Panc1 (cell line): ENCODE measurements around the gene LATS2. TPM values are rescaled to one million over a fixed set of nuclear protein-coding genes. Genes with fewer than 3 reads are reported as not detected.

Experiments used
- ATAC-seq: fragments of 200-7000 bp; cut with Tn5 transposase; 2 replicates; pipeline ENCODE4 v1.9.1; 2020; ENCODE audit warnings: mild to moderate bottlenecking, moderate library complexity
- BruUV-seq: library from RNA; stranded (reverse); fragments of 400-500 nt; replicated peaks from 2 replicates; lab custom pipeline; 2021; lab: Mats Ljungman, UMichigan
- CTCF ChIA-PET: fragments of 300-600 bp; sonication (Branson Sonifier 250); formaldehyde crosslinking; loops from one replicate; lab custom pipeline; 2022; ENCODE audit warnings: antibody characterized with exemption; lab: Charles Lee
- POLR2A ChIA-PET: fragments of 300-600 bp; sonication (Branson Sonifier 250); formaldehyde crosslinking; loops from one replicate; lab custom pipeline; 2022; ENCODE audit warnings: antibody characterized with exemption; lab: Charles Lee
- DNase-seq: peaks from one replicate; pipeline ENCODE4 v3.0.0-alpha.2; 2010; ENCODE audit warnings: low read depth, low spot score
- H3K27ac ChIP-seq: 2 replicates; pipeline ENCODE4 v1.5.1; 2011; ENCODE audit warnings: mild to moderate bottlenecking, low read length, inconsistent platforms
- H3K27me3 ChIP-seq: fragments of 200-500 bp; sonication (Bioruptor generic); 2 replicates; pipeline ENCODE4 v1.6.0; 2014; ENCODE audit warnings: low read length, inconsistent platforms; ENCODE audit not compliant: control insufficient read depth, insufficient read depth
- H3K36me3 ChIP-seq: fragments of 200-500 bp; sonication (Bioruptor generic); 2 replicates; pipeline ENCODE4 v1.5.1; 2014; ENCODE audit warnings: inconsistent platforms, mild to moderate bottlenecking, low read length, moderate library complexity; ENCODE audit not compliant: control insufficient read depth, insufficient read depth
- H3K4me1 ChIP-seq: 2 replicates; pipeline ENCODE4 v1.5.1; 2011; ENCODE audit warnings: inconsistent platforms, mild to moderate bottlenecking, low read length, moderate library complexity; ENCODE audit not compliant: control insufficient read depth, insufficient read depth
- H3K4me3 ChIP-seq, 2 experiments: 2 replicates each; pipeline ENCODE4 v1.5.1; 2011 to 2012; ENCODE audit warnings: low read depth in 2 of 2, low read length in 2 of 2, mild to moderate bottlenecking in 2 of 2, inconsistent platforms in 1 of 2, moderate library complexity in 1 of 2
- H3K9me3 ChIP-seq: fragments of 200-500 bp; sonication (Bioruptor generic); 2 replicates; pipeline ENCODE4 v1.5.1; 2014; ENCODE audit warnings: low read depth, mild to moderate bottlenecking, inconsistent platforms, low read length, moderate library complexity; ENCODE audit not compliant: control insufficient read depth, insufficient read depth
- POLR2AphosphoS5 ChIP-seq: IDR thresholded peaks from 2 replicates; pipeline ENCODE4 v1.6.1; 2012; ENCODE audit warnings: mild to moderate bottlenecking, low read depth, low read length, moderate library complexity
- SIN3A ChIP-seq: IDR thresholded peaks from 2 replicates; pipeline ENCODE4 v1.6.1; 2012; ENCODE audit warnings: low read depth, mild to moderate bottlenecking, low read length, moderate library complexity, borderline replicate concordance; ENCODE audit not compliant: insufficient read depth
- TCF7L2 ChIP-seq: IDR thresholded peaks from 2 replicates; pipeline ENCODE4 v1.6.1; 2011; ENCODE audit warnings: mild to moderate bottlenecking, low read depth, low read length, inconsistent platforms
- in situ Hi-C: cut with HindIII; loops from 2 replicates; pipeline ENCODE4 v1.10.0; 2016; ENCODE audit warnings: low sequenced_read_pairs, low pct_unique_long_range_greater_than_20kb
- intact Hi-C: fragments of 100-400 bp; cut with micrococcal nuclease; formaldehyde crosslinking; loops from one replicate; pipeline ENCODE4 v1.10.0; 2022; ENCODE audit not compliant: unreplicated experiment
- total RNA-seq: library from RNA; stranded (reverse); gene quantifications from one replicate; pipeline ENCODE4 v1.2.1, GENCODE V29; 2021; ENCODE audit not compliant: unreplicated experiment
- TF ChIP-seq, protein P1 (sequence below), 2 experiments: IDR thresholded peaks; 2 replicates each; pipeline ENCODE4 v1.6.1; 2011 to 2012; ENCODE audit warnings: low read depth in 2 of 2, control low read depth in 1 of 2, low read length in 1 of 2, mild to moderate bottlenecking in 1 of 2, moderate library complexity in 1 of 2; ENCODE audit not compliant: insufficient read depth in 1 of 2
- TF ChIP-seq, protein P2 (sequence below): fragments of 450-650 bp; IDR thresholded peaks from 2 replicates; pipeline ENCODE4 v1.5.1; 2017; ENCODE audit warnings: mild to moderate bottlenecking

The LATS2 gene
- total RNA-seq, 1 experiment from 2014 or later: 24.5 TPM

DNA sequence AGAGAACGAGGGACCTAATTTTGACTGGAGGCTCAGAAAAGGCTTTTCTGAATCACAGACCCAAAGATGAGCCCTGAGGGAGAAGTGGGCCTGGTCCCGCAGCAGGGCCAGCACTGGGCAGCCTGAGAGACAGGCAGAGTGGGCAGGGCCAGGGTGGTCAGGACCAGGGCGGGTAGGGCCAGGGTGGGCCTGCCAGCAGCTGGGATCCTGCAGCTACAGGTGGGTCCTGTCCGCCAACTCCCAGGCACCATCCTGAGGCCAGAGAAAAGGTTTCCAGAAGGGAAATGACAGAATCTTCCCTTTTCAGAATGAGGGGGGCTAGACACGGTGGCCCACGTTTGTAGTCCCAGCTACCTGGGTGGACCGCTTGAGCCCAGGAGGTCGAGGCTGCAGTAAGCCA is 23.7 kb downstream of the LATS2 start:
- ATAC-seq (no peak), DNase-seq (no peak)
- H3K9me3 ChIP-seq: no peaks in the 10 kb centered on the region
- H3K4me1 ChIP-seq: peaks cover 25% of the 10 kb centered on the region
- intact Hi-C loops: no loop called here
- CTCF ChIA-PET: no interaction called here
- TF ChIP-seq TCF7L2: no peak
- TF ChIP-seq, protein P1, sequence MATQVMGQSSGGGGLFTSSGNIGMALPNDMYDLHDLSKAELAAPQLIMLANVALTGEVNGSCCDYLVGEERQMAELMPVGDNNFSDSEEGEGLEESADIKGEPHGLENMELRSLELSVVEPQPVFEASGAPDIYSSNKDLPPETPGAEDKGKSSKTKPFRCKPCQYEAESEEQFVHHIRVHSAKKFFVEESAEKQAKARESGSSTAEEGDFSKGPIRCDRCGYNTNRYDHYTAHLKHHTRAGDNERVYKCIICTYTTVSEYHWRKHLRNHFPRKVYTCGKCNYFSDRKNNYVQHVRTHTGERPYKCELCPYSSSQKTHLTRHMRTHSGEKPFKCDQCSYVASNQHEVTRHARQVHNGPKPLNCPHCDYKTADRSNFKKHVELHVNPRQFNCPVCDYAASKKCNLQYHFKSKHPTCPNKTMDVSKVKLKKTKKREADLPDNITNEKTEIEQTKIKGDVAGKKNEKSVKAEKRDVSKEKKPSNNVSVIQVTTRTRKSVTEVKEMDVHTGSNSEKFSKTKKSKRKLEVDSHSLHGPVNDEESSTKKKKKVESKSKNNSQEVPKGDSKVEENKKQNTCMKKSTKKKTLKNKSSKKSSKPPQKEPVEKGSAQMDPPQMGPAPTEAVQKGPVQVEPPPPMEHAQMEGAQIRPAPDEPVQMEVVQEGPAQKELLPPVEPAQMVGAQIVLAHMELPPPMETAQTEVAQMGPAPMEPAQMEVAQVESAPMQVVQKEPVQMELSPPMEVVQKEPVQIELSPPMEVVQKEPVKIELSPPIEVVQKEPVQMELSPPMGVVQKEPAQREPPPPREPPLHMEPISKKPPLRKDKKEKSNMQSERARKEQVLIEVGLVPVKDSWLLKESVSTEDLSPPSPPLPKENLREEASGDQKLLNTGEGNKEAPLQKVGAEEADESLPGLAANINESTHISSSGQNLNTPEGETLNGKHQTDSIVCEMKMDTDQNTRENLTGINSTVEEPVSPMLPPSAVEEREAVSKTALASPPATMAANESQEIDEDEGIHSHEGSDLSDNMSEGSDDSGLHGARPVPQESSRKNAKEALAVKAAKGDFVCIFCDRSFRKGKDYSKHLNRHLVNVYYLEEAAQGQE (IDR thresholded peaks at IDR 0.05; ENCODE audit: insufficient read depth in 1 of 2, low read depth in 2 of 2, low read length in 1 of 2): no peak
- TF ChIP-seq, protein P2, sequence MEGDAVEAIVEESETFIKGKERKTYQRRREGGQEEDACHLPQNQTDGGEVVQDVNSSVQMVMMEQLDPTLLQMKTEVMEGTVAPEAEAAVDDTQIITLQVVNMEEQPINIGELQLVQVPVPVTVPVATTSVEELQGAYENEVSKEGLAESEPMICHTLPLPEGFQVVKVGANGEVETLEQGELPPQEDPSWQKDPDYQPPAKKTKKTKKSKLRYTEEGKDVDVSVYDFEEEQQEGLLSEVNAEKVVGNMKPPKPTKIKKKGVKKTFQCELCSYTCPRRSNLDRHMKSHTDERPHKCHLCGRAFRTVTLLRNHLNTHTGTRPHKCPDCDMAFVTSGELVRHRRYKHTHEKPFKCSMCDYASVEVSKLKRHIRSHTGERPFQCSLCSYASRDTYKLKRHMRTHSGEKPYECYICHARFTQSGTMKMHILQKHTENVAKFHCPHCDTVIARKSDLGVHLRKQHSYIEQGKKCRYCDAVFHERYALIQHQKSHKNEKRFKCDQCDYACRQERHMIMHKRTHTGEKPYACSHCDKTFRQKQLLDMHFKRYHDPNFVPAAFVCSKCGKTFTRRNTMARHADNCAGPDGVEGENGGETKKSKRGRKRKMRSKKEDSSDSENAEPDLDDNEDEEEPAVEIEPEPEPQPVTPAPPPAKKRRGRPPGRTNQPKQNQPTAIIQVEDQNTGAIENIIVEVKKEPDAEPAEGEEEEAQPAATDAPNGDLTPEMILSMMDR: no peak
- no peak for TF ChIP-seq POLR2AphosphoS5
- no peak for TF ChIP-seq SIN3A
- H3K36me3 ChIP-seq: no peaks in the 10 kb centered on the region; the same call in 1 of the 2 replicates
- BruUV-seq: no TSS peak
- H3K27ac ChIP-seq: no peak overlapping the region
- H3K4me3 ChIP-seq: no peak overlapping the region
- in situ Hi-C loops: no loop called here
- POLR2A ChIA-PET: no interaction called here
- no peaks in the 10 kb centered on the region for H3K27me3 ChIP-seq

DNA sequence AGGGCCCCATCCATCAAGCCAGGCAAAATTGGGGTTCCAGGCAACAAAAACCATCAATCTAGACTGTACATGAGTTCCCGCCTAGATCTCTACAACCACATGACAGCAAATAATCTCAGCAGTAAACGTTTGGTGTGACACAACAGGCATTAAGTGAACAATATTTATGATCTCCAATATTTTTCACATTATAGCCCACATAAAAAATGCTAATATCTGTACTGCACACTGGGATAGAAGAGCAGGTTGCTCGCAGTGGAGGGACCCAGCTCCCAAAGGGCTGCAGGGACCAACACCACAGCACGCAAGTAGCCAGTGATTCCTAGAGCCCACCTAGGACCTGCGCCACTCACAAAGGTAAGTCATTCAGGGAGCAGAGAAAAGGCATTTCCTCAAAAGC is 25.9 kb downstream of the LATS2 start:
- H3K4me1 ChIP-seq: peaks cover 22% of the 10 kb centered on the region
- ChIA-PET POLR2A (no interaction called here), CTCF (no interaction called here)
- H3K27ac ChIP-seq: no peak overlapping the region
- in situ Hi-C loops (no loop called here), intact Hi-C loops (no loop called here)
- H3K27me3 ChIP-seq: no peaks in the 10 kb centered on the region
- BruUV-seq: no TSS peak
- no peak for ATAC-seq
- no peak overlapping the region for H3K4me3 ChIP-seq
- no peak for DNase-seq
- no peaks in the 10 kb centered on the region for H3K36me3 ChIP-seq
- no peaks in the 10 kb centered on the region for H3K9me3 ChIP-seq
- TF ChIP-seq TCF7L2 (no peak), POLR2AphosphoS5 (no peak), SIN3A (no peak)
- TF ChIP-seq, protein P2: no peak
- TF ChIP-seq, protein P1 (IDR thresholded peaks at IDR 0.05; ENCODE audit: insufficient read depth in 1 of 2, low read depth in 2 of 2, low read length in 1 of 2): no peak
